MCF 10A (cell line): ENCODE measurements around the gene PSMB10. TPM values are rescaled to one million over a fixed set of nuclear protein-coding genes. Genes with fewer than 3 reads are reported as not detected.

ENCODE experiments used
- BruUV-seq: library from RNA; stranded (reverse); fragments of 400-500 nt; replicated peaks from 2 replicates; lab custom pipeline; 2021; lab: Mats Ljungman, UMichigan
- CTCF ChIA-PET: fragments of 300-600 bp; sonication (Branson Sonifier 250); formaldehyde crosslinking; extraction: SDS; loops from one replicate; lab custom pipeline; 2021; ENCODE audit warnings: antibody characterized with exemption, inconsistent platforms; lab: Yijun Ruan, JAX
- POLR2A ChIA-PET: fragments of 300-600, 350-650 bp; sonication (Branson Sonifier 250); formaldehyde crosslinking; extraction: SDS; loops from one replicate; lab custom pipeline; 2020; ENCODE audit warnings: antibody characterized with exemption, inconsistent platforms; lab: Yijun Ruan, JAX
- DNase-seq: peaks from one replicate; pipeline ENCODE4 v3.0.0-alpha.2; 2018; ENCODE audit not compliant: unreplicated experiment
- H3K27ac Mint-ChIP-seq: one replicate; pipeline ENCODE4 v1.8.0; 2022; ENCODE audit warnings: mild to moderate bottlenecking, low read depth, mixed read lengths; ENCODE audit not compliant: unreplicated experiment
- H3K27me3 Mint-ChIP-seq: one replicate; pipeline ENCODE4 v1.8.0; 2022; ENCODE audit warnings: mixed read lengths; ENCODE audit not compliant: insufficient read depth, unreplicated experiment
- H3K36me3 Mint-ChIP-seq: one replicate; pipeline ENCODE4 v1.8.0; 2022; ENCODE audit warnings: mild to moderate bottlenecking, moderate library complexity, mixed read lengths; ENCODE audit not compliant: insufficient read depth, unreplicated experiment
- H3K4me1 Mint-ChIP-seq: one replicate; pipeline ENCODE4 v1.8.0; 2022; ENCODE audit warnings: mixed read lengths; ENCODE audit not compliant: insufficient read depth, unreplicated experiment
- H3K4me3 Mint-ChIP-seq: one replicate; pipeline ENCODE4 v1.8.0; 2022; ENCODE audit warnings: mild to moderate bottlenecking, moderate library complexity, mixed read lengths; ENCODE audit not compliant: unreplicated experiment
- H3K9me3 Mint-ChIP-seq: one replicate; pipeline ENCODE4 v1.8.0; 2022; ENCODE audit warnings: mixed read lengths; ENCODE audit not compliant: unreplicated experiment
- CTCF ChIP-seq: fragments of 200-600 bp; IDR thresholded peaks from one replicate; pipeline ENCODE4 v1.8.0; 2022; ENCODE audit warnings: antibody characterized with exemption, mild to moderate bottlenecking; ENCODE audit not compliant: unreplicated experiment
- intact Hi-C: fragments of 100-400 bp; cut with micrococcal nuclease; formaldehyde crosslinking; loops from 2 replicates; pipeline ENCODE4 v1.14.1; 2022
- total RNA-seq: library from RNA; stranded (reverse); gene quantifications from 2 replicates; pipeline ENCODE4 v1.2.3, GENCODE V29; 2022

PSMB10 gene
- total RNA-seq, 1 experiment from 2014 or later: 32.7 TPM

- no peak for TF ChIP-seq CTCF
- intact Hi-C loops: no loop called here
- no TSS peak for BruUV-seq
- H3K4me1 Mint-ChIP-seq: peaks cover 28% of the 10 kb centered on the region
- H3K9me3 Mint-ChIP-seq: no peaks in the 10 kb centered on the region
- peak overlapping the region; percentile 100 for H3K4me3 Mint-ChIP-seq
- DNase-seq: no peak
- POLR2A ChIA-PET: interaction anchor here (0.6 to 4.3 kb wide), 7 partner anchors 9 to 89 kb away, joined by 3 to 45 read pairs (median 21); partner anchors contain the start of genes CENPT, EDC4 and PSKH1
- CTCF ChIA-PET: interaction anchor here (0.5 to 2.6 kb wide), 11 partner anchors 16 to 420 kb away, joined by 3 to 11 read pairs (median 3); no protein-coding TSS in a partner anchor
- no peaks in the 10 kb centered on the region for H3K27me3 Mint-ChIP-seq
- peaks cover 58% of the 10 kb centered on the region for H3K36me3 Mint-ChIP-seq
- no peak overlapping the region for H3K27ac Mint-ChIP-seq
Measured at GRCh38 chr16:67933805-67934204, 2.8 kb downstream of the PSMB10 start.

DNA sequence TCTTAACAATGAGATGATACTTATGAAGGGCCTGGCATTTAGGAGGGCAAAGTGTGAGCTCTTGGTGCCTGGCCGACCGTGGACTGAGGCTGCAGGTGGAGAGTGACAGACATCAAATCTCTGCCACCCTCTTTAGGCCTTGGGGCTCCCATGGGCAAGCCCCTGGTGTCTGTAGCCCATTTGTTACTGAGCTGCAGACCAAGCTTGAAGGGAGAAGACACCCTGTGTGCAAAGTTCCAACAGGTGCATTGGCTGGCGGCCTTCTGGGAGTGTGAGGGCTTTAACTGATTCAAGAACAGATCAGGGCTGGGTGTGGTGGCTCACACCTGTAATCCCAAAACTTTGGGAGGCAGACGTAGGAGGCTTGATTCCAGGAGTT is 4.2 kb downstream of the PSMB10 start:
- Mint-ChIP-seq H3K4me3 (no peak overlapping the region), H3K36me3 (peaks cover 54% of the 10 kb centered on the region), H3K27ac (no peak overlapping the region), H3K4me1 (peaks cover 27% of the 10 kb centered on the region), H3K9me3 (no peaks in the 10 kb centered on the region), H3K27me3 (no peaks in the 10 kb centered on the region)
- BruUV-seq: no TSS peak
- CTCF ChIA-PET: interaction anchor here (0.6 to 3.5 kb wide), 3 partner anchors 13 to 322 kb away, joined by 3 to 22 read pairs (median 4); no protein-coding TSS in a partner anchor
- no peak for TF ChIP-seq CTCF
- intact Hi-C loops: no loop called here
- DNase-seq: no peak
- POLR2A ChIA-PET: no interaction called here

DNA sequence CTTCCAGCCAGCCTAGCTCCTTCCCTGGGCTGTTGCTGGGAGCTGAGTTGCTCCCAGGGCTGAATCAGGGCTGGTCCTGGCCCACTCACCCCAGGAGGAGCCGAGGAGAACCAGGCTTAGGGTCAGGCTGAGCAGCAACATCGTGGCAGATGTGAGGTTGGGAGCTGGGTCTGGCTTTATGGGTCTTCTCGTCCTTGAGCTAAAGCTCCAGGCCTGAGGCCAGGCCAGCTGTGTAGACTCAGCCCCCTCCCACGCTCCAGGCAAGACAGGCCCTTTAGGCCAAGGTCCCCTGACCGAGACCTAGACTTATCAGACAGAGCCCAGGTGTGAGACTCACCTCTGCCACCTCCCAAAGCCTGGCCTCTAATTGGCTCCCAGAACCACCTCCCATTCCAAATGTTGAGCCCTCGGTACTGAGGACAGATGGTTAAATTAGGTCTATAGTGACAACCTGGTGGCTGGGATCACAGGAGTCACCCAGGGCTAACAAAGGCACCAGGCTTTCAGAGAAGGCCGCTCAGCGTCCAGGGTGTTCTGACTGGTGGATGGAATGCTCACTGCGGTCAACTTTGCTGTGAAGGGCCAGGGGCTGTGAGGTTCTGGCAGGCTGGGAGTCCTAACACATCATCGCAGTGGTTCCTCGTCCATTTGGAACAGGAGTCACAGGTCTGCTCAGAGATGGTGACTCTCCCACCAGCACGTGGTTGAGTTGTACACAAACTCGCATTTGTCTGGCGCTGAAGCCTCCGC is 4.8 kb downstream of the PSMB10 start, which contains the start of gene CTRL:
TSS of gene CTRL (minus strand) at position 151 of the 750 bp plus-strand sequence. CDS start at position 141, 10 bp downstream.
- Mint-ChIP-seq H3K4me3 (no peak within 1 kb of the TSS), H3K27me3 (no peaks in the 10 kb centered on the region), H3K9me3 (no peaks in the 10 kb centered on the region), H3K27ac (no peak within 1 kb of the TSS), H3K36me3 (peaks cover 50% of the 10 kb centered on the region), H3K4me1 (peaks cover 21% of the 10 kb centered on the region)
- CTCF ChIA-PET: interaction anchor here (0.8 to 3.5 kb wide), 3 partner anchors 38 to 116 kb away, joined by 4 to 22 read pairs (median 4); no protein-coding TSS in a partner anchor
- no TSS peak for BruUV-seq
- DNase-seq: no peak
- TF ChIP-seq CTCF: no peak
- POLR2A ChIA-PET: interaction anchor here (1.1 kb wide), 1 partner anchor 125 kb away, joined by 3 read pairs; the partner anchor contains the start of genes RANBP10 and TSNAXIP1
- intact Hi-C loops: no loop called here

DNA sequence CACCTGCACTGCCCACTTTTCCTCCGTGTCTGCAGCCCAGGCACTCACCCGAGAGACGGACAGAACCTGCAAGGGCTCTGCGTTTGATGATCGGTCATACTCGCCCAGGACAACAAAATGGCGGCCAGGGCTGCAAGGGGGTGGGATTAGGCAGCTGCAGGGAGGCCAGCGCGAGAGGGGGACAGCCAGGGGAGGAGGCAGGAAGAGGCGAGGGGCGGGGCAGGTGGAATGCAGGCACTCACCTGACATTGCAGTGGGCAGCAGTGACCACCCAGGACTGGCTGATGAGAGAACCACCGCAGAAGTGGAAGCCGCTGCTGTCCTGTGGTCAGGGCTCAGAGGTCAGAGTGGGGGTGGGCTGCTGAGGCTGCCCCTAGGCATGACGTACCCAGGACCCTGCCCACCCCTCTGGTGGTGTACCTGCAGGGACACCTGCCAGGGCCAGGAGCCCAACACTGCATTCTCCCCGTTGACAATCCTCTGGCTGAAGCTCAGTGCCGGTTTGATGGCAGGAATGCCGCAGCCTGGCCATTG is 5.9 kb downstream of the PSMB10 start:
- no peak for DNase-seq
- no TSS peak for BruUV-seq
- Mint-ChIP-seq H3K4me3 (no peak overlapping the region), H3K36me3 (peaks cover 38% of the 10 kb centered on the region), H3K4me1 (peaks cover 18% of the 10 kb centered on the region), H3K27me3 (no peaks in the 10 kb centered on the region), H3K27ac (no peak overlapping the region), H3K9me3 (no peaks in the 10 kb centered on the region)
- POLR2A ChIA-PET: interaction anchor here (1.1 kb wide), 1 partner anchor 124 kb away, joined by 3 read pairs; the partner anchor contains the start of genes RANBP10 and TSNAXIP1
- intact Hi-C loops: no loop called here
- no peak for TF ChIP-seq CTCF
- CTCF ChIA-PET: interaction anchor here (0.6 to 3.5 kb wide), 7 partner anchors 37 to 410 kb away, joined by 3 to 22 read pairs (median 4); partner anchors contain the start of gene CTCF
